ENCODE results near the gene WDR45.

DNA sequence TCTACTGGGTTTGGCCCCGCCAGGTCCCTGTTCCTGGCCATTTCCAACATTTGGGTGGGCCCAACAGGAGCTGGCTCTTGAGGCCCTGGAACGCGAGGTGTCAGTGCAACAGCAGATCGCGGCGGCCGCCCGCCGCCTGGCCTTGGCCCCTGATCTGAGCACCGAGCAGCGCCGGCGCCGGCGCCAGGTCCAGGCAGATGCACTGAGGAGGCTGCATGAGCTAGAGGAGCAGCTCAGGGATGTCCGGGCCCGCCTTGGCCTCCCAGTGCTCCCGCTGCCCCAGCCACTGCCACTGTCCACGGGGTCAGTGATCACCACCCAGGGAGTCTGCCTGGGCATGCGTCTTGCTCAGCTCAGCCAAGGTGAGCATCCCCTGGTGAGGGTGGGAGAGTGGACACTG, 15.4 kb downstream of the WDR45 start:
- TF ChIP-seq, protein P1, sequence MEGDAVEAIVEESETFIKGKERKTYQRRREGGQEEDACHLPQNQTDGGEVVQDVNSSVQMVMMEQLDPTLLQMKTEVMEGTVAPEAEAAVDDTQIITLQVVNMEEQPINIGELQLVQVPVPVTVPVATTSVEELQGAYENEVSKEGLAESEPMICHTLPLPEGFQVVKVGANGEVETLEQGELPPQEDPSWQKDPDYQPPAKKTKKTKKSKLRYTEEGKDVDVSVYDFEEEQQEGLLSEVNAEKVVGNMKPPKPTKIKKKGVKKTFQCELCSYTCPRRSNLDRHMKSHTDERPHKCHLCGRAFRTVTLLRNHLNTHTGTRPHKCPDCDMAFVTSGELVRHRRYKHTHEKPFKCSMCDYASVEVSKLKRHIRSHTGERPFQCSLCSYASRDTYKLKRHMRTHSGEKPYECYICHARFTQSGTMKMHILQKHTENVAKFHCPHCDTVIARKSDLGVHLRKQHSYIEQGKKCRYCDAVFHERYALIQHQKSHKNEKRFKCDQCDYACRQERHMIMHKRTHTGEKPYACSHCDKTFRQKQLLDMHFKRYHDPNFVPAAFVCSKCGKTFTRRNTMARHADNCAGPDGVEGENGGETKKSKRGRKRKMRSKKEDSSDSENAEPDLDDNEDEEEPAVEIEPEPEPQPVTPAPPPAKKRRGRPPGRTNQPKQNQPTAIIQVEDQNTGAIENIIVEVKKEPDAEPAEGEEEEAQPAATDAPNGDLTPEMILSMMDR (IDR thresholded peaks at IDR 0.05) = no peak
- TF ChIP-seq, protein P2, sequence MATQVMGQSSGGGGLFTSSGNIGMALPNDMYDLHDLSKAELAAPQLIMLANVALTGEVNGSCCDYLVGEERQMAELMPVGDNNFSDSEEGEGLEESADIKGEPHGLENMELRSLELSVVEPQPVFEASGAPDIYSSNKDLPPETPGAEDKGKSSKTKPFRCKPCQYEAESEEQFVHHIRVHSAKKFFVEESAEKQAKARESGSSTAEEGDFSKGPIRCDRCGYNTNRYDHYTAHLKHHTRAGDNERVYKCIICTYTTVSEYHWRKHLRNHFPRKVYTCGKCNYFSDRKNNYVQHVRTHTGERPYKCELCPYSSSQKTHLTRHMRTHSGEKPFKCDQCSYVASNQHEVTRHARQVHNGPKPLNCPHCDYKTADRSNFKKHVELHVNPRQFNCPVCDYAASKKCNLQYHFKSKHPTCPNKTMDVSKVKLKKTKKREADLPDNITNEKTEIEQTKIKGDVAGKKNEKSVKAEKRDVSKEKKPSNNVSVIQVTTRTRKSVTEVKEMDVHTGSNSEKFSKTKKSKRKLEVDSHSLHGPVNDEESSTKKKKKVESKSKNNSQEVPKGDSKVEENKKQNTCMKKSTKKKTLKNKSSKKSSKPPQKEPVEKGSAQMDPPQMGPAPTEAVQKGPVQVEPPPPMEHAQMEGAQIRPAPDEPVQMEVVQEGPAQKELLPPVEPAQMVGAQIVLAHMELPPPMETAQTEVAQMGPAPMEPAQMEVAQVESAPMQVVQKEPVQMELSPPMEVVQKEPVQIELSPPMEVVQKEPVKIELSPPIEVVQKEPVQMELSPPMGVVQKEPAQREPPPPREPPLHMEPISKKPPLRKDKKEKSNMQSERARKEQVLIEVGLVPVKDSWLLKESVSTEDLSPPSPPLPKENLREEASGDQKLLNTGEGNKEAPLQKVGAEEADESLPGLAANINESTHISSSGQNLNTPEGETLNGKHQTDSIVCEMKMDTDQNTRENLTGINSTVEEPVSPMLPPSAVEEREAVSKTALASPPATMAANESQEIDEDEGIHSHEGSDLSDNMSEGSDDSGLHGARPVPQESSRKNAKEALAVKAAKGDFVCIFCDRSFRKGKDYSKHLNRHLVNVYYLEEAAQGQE (IDR thresholded peaks at IDR 0.05; ENCODE audit: insufficient read depth in 1 of 2, low read depth in 2 of 2, low read length in 1 of 2) = no peak
